BE2C (cell line): Measurements from ENCODE around the gene NASP.

ENCODE experiments used
- DNase-seq: peaks from one replicate; pipeline ENCODE4 v3.0.0-alpha.2; 2020
- H3K27me3 ChIP-seq: fragments of 250-450 bp; sonication (Bioruptor Pico); 2 replicates; pipeline ENCODE4 v1.5.1; 2020; ENCODE audit warnings: mild to moderate bottlenecking
- H3K36me3 ChIP-seq: fragments of 250-450 bp; sonication (Bioruptor Pico); 2 replicates; pipeline ENCODE4 v1.5.1; 2020; ENCODE audit warnings: mild to moderate bottlenecking
- H3K4me1 ChIP-seq: fragments of 250-450 bp; sonication (Bioruptor Pico); 2 replicates; pipeline ENCODE4 v1.5.1; 2020
- H3K4me3 ChIP-seq: 2 replicates; pipeline ENCODE4 v1.5.1; 2011; ENCODE audit warnings: low read depth, low read length
- H3K9me3 ChIP-seq: fragments of 250-450 bp; sonication (Bioruptor Pico); 2 replicates; pipeline ENCODE4 v1.5.1; 2020
- CTCF ChIP-seq: IDR thresholded peaks from 2 replicates; pipeline ENCODE4 v1.5.1; 2012; ENCODE audit warnings: mild to moderate bottlenecking, low read depth, low read length

The NASP gene

GRCh38 chr1:45551684-45552083 is 32.2 kb upstream of the NASP start:
- peak overlapping the region; percentile 74 for H3K4me3 ChIP-seq
- no peaks in the 10 kb centered on the region; the same call in 1 of the 2 replicates for H3K36me3 ChIP-seq
- H3K27me3 ChIP-seq = no peaks in the 10 kb centered on the region
- no peaks in the 10 kb centered on the region for H3K4me1 ChIP-seq
- DNase-seq = no peak
- H3K9me3 ChIP-seq = no peaks in the 10 kb centered on the region
- TF ChIP-seq CTCF = no peak

- no peak for DNase-seq
- no peak for TF ChIP-seq CTCF
- Histone ChIP-seq H3K27me3 (no peaks in the 10 kb centered on the region), H3K4me3 (no peak overlapping the region; the same call in 1 of the 2 replicates), H3K4me1 (no peaks in the 10 kb centered on the region), H3K36me3 (no peaks in the 10 kb centered on the region; the same call in 1 of the 2 replicates), H3K9me3 (no peaks in the 10 kb centered on the region)
These were observed 31.5 kb upstream of the NASP start for GRCh38 chr1:45552331-45552730.

GRCh38 chr1:45554198-45554597 is 29.6 kb upstream of the NASP start:
- TF ChIP-seq CTCF = no peak
- no peaks in the 10 kb centered on the region for H3K4me1 ChIP-seq
- H3K27me3 ChIP-seq = no peaks in the 10 kb centered on the region
- DNase-seq = no peak
- H3K4me3 ChIP-seq = no peak overlapping the region
- H3K9me3 ChIP-seq = no peaks in the 10 kb centered on the region
- no peaks in the 10 kb centered on the region; the same call in 1 of the 2 replicates for H3K36me3 ChIP-seq

GRCh38 chr1:45557422-45557944 is 26.4 kb upstream of the NASP start:
- TF ChIP-seq CTCF = no peak
- Histone ChIP-seq H3K4me1 (no peaks in the 10 kb centered on the region), H3K4me3 (no peak overlapping the region), H3K9me3 (no peaks in the 10 kb centered on the region), H3K36me3 (peaks cover 9% of the 10 kb centered on the region), H3K27me3 (no peaks in the 10 kb centered on the region)
- no peak for DNase-seq

- no peaks in the 10 kb centered on the region for H3K9me3 ChIP-seq
- no peaks in the 10 kb centered on the region for H3K4me1 ChIP-seq
- DNase-seq = no peak
- TF ChIP-seq CTCF = no peak
- no peak overlapping the region for H3K4me3 ChIP-seq
- no peaks in the 10 kb centered on the region for H3K27me3 ChIP-seq
- peaks cover 27% of the 10 kb centered on the region for H3K36me3 ChIP-seq
These were observed 20.0 kb upstream of the NASP start for GRCh38 chr1:45563843-45564242.

GRCh38 chr1:45566722-45567121 is 17.1 kb upstream of the NASP start:
- no peak for TF ChIP-seq CTCF
- DNase-seq = peak; percentile 28
- H3K27me3 ChIP-seq = no peaks in the 10 kb centered on the region
- H3K4me1 ChIP-seq = no peaks in the 10 kb centered on the region
- H3K9me3 ChIP-seq = no peaks in the 10 kb centered on the region
- H3K4me3 ChIP-seq = no peak overlapping the region
- H3K36me3 ChIP-seq = peaks cover 34% of the 10 kb centered on the region
